Endothelial cell of umbilical vein (primary cell): ENCODE measurements around the gene PNLIP.

Experiments used
- EZH2 ChIP-seq: IDR thresholded peaks from 2 replicates; pipeline ENCODE4 v1.6.1; 2012; ENCODE audit warnings: borderline replicate concordance, low read depth, mild to moderate bottlenecking, moderate library complexity, low read length, inconsistent platforms; ENCODE audit not compliant: severe bottlenecking
- FOS ChIP-seq: IDR thresholded peaks from 2 replicates; pipeline ENCODE4 v1.6.1; 2011; ENCODE audit warnings: mild to moderate bottlenecking, low read length, moderate library complexity, borderline replicate concordance; ENCODE audit not compliant: insufficient read depth

DNA sequence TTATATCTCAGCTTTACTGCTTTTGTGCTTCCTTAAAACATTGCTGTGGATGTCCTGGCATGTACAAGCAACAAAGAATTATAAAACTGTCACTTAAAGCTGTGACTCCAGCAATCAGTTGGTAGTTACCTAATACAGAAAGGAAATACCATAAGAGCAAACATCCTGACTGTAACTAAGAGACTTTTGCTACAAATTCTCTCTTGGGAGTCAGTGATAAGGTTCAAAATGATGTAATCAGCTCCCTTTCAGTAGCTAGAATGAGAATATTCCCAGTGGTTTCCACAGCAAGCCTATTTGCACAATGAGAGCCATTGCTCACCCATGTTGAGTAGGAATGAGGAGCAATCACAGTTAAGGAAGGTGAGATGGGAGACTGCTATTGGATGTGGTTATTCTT is 52.6 kb downstream of the PNLIP start:
- TF ChIP-seq EZH2: no peak
- TF ChIP-seq FOS: no peak
